Endometrial microvascular endothelial cells (primary cell): ENCODE measurements around the gene CD47. TPM values are rescaled to one million over a fixed set of nuclear protein-coding genes. Genes with fewer than 3 reads are reported as not detected.

Source experiments
- in situ Hi-C: cut with HindIII; loops from 2 replicates; pipeline ENCODE4 v1.10.0; 2017; ENCODE audit warnings: low sequenced_read_pairs, low pct_unique_long_range_greater_than_20kb; ENCODE audit errors: inconsistent ontology term
- total RNA-seq: library from RNA; depleted of rRNA; stranded (reverse); fragments of >200 nt; gene quantifications from one replicate; pipeline ENCODE4 v1.2.3, GENCODE V29; 2015; ENCODE audit errors: inconsistent ontology term

Gene CD47
- total RNA-seq, 1 donor from 2014 or later = 74.9 TPM

GRCh38 chr3:108097322-108098002 is 6.6 kb upstream of the CD47 start:
- in situ Hi-C loops = no loop called here

GRCh38 chr3:108096532-108097321 is 5.9 kb upstream of the CD47 start:
- in situ Hi-C loops = no loop called here

- in situ Hi-C loops = no loop called here
These were observed 2.8 kb upstream of the CD47 start for GRCh38 chr3:108093616-108094015.

DNA sequence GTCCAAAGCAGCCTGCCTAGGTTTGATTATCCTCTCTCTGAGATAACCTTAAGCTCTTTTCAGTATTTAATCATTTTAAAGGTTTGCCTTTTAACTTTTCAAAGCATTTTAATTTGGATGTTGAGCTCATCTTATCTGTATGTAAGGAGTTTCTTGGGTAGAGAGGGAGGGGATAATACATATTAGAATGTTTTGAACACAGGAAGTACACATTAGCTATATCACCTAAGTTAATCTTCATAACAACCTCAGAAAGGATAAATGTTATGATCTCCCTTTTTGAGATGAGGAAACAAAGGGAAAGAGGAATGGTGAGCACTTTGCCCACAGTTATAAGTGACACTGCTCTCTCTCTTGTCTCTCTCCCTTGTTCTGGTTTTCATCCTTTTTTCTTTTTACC is 2.2 kb upstream of the CD47 start:
- in situ Hi-C loops = no loop called here

GRCh38 chr3:108092501-108092900 is 1.7 kb upstream of the CD47 start:
- in situ Hi-C loops = no loop called here

DNA sequence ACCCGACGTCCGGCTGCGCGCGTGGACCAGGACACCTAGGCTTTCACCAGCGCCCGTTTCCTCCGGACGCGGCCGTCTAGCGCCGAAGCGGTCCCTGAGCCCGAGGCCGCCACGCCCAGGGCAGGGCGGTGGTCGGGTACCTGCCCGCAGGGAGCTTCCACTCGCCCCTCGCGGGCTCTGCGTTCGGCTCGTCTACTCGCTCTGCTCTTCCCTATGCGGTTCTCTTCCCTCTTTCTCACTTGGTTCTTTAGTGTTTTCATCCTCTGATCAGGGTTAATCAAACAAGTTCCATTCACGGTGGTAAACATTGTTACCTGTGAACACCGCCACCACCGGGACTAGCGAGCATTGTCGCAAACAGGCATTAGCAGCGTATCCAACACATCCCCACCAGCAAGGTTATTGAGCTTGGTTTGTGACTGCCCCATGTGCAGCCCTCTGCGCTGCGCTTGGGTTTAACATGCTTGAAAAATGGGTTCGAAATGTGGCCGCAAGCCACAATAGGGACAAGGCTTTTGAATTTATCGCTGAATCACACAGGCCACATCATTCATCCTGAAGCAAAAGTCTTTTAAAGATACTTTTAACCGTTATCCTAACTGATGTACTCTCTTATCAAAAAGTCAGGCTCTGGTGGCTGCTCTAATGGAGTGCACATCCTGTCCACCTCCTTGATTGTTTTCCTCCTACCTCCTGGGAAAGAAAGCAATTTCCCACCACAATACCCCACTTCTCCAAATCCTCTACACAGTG is 843 bp upstream of the CD47 start:
- in situ Hi-C loops = no loop called here

GRCh38 chr3:108090049-108090700 is 656 bp downstream of the CD47 start:
- in situ Hi-C loops = no loop called here

DNA sequence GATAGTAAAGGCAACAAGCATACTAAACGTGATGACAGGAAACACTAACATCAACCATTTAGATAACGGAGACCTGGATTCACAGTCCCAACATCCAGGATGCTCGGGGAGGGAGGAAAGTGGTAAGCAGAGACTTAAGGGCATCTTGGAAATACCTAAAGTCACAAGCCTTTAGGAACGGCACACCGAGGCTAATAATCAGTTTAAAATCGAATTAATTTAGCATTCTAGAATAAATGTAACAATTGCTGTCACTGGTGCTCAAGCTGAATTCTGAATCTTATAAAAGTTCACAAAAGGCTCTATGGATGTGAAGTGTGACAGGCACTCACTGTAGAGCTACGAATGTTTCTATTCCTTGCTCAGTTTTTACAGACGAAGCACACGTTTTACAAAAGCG is 1.3 kb downstream of the CD47 start:
- in situ Hi-C loops = no loop called here

DNA sequence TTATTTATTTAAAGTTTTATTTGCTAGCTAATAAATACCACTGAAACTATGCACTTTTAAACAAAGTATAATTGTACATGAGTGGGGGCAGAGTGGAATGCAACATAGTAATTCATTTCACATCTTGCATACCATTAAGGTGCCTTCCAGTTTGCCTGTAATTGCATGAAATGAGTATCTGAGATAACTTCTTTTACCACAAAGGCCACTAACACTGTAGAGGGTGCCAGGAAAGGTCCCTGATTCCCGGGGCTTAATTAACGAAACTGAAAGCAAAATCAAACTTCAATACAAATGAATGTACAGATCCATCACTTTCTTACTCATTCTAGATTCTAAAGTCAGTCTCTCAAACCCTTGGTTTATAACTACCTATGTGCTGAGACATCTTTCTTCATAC is 2.1 kb downstream of the CD47 start:
- in situ Hi-C loops = no loop called here

DNA sequence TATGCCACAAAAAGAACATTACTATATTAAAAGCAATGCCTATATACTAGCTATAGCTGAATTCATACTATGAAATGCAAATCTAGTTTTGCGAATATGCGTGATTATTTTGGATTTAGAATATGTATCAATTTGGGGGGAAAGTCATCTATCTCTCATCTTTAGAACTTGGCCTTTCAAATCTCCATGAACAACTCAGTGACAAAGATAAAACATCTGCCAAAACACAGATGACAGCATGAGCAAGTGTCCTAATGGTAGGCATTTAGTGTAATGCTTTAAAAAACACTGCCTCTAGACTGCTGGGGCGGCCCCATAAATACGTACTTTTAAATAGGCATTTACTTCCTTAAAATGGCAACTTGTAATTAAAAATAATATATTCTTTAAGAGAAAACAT is 2.7 kb downstream of the CD47 start:
- in situ Hi-C loops = no loop called here

DNA sequence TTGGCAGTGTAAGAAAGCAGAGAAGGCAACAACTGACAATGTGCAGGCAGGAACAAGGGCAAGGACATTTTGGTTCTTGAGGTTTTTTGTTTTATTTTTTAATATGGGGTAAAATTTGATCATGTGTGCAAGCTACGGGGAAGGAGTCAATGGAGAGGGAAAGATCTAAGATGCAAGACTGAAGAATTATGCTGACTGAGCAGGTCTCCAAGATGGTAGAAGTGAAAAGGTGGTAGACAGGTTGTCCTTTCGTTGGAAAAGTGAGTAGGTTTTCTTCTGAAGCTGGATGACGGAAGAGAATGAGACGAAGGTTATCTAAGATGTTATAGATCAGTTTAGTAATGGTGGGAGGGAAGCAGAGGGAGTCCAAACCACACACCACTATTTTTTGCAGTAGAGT is 4.2 kb downstream of the CD47 start:
- in situ Hi-C loops = no loop called here

DNA sequence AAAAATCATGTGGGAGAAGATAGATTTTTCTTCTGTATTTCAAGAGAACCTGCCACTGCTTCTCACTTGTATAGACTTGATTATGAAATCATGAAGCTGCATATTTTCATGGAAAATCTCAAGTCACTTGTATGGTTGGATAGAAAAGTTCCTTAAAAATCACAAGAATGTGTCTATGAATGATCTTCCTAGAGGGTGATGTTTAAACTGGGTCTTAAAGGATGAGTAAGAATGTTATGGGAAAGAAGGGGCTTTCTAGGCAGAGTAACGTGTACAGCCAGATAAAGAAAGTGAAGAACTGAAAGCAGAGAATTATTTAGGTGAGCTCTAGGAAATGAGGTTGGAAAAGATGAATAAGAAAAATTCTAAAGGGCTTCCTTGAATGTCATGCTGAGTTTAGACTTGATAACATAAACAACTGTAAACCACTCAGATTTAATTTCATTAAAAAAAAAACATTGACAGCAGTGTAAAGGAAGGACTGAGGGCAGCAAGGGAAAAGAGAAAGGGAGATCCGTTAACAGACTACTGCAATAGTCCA is 5.0 kb downstream of the CD47 start:
- in situ Hi-C loops = no loop called here

DNA sequence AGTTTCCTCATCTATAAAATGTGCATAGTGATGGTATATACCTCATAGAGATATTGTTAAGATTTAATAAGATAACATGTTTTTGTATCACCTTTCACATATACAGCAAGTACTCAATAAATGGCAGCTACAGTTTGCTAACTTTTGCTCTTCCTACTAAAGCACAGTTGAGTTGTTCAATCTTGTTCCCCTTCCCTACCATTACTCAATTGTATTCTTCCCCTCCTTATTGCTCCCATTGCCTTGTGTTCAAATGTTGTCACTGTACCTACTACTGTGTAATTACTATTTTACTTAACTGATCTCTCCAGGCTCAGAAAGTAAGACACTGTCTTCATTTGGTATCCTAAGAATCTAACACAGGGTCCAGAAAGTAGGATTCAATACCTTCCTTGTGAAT is 5.5 kb downstream of the CD47 start:
- in situ Hi-C loops = no loop called here

GRCh38 chr3:108079877-108080276 is 11.0 kb downstream of the CD47 start:
- in situ Hi-C loops = no loop called here

GRCh38 chr3:108079043-108079442 is 11.8 kb downstream of the CD47 start:
- in situ Hi-C loops = no loop called here

DNA sequence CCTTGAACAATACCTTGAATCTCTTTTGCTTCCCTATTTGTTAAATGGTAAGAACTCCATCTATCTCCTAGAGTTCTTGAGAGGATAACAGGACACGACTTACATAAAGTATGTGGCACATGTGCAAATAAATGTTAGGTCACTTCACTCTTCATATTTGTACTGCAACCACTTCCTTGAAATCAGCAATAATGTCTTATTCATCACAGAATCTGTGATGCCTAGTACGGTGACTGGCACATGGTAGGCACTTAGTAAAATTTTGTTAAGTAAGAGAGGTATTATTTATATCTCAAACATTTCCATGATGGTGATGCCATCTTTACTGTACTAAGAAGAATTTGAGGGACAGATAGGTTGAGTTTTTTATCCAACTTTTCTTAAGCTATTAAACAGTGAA is 14.3 kb downstream of the CD47 start:
- in situ Hi-C loops = no loop called here

GRCh38 chr3:108073764-108074431 is 16.9 kb downstream of the CD47 start:
- in situ Hi-C loops = no loop called here

GRCh38 chr3:108071368-108071767 is 19.5 kb downstream of the CD47 start:
- in situ Hi-C loops = no loop called here

GRCh38 chr3:108070356-108070755 is 20.5 kb downstream of the CD47 start:
- in situ Hi-C loops = no loop called here
